ENCODE results near the gene B3GALNT2. TPM values are rescaled to one million over a fixed set of nuclear protein-coding genes. Genes with fewer than 3 reads are reported as not detected.

B3GALNT2 gene
- total and polyA plus RNA-seq, 8 donors = 8.6 to 51.6 (median 37.4) TPM

DNA sequence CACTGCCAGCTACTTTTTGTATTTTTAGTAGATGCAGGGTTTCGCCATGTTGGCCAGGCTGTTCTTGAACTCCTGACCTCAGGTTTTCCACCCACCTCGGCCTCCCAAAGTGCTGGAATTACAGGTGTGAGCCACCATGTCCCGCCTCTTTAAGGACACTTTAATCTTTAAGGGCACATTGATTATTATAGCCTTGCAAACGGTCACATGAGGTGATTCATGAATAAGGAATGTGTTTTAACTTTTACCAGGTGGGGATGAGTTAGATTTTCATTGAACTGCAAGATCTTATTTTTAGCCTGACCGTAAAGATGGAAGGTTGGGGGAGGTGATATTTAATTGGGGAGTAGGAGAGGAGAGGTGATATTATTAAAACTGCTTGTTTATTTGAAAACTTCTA is 75.1 kb downstream of the B3GALNT2 start:
- Histone ChIP-seq H3K9me3 (no peaks in the 10 kb centered on the region), H3K27ac (no peak overlapping the region), H3K4me3 (no peak overlapping the region), H3K36me3 (peaks cover 0 to 9% (median 0%) of the 10 kb centered on the region in 3 donors), H3K27me3 (no peaks in the 10 kb centered on the region), H3K4me1 (no peaks in the 10 kb centered on the region)
- WGBS, 2 donors = 77 to 82% methylated on average over 5 of the region's 5 CpGs
- ATAC-seq = no peak
- intact Hi-C loops (cut with DNase I) = no loop called here
- TF ChIP-seq, protein P1, sequence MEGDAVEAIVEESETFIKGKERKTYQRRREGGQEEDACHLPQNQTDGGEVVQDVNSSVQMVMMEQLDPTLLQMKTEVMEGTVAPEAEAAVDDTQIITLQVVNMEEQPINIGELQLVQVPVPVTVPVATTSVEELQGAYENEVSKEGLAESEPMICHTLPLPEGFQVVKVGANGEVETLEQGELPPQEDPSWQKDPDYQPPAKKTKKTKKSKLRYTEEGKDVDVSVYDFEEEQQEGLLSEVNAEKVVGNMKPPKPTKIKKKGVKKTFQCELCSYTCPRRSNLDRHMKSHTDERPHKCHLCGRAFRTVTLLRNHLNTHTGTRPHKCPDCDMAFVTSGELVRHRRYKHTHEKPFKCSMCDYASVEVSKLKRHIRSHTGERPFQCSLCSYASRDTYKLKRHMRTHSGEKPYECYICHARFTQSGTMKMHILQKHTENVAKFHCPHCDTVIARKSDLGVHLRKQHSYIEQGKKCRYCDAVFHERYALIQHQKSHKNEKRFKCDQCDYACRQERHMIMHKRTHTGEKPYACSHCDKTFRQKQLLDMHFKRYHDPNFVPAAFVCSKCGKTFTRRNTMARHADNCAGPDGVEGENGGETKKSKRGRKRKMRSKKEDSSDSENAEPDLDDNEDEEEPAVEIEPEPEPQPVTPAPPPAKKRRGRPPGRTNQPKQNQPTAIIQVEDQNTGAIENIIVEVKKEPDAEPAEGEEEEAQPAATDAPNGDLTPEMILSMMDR (IDR thresholded peaks at IDR 0.05) = no peak
- no peak for FAIRE-seq
- DNase-seq = no peak

DNA sequence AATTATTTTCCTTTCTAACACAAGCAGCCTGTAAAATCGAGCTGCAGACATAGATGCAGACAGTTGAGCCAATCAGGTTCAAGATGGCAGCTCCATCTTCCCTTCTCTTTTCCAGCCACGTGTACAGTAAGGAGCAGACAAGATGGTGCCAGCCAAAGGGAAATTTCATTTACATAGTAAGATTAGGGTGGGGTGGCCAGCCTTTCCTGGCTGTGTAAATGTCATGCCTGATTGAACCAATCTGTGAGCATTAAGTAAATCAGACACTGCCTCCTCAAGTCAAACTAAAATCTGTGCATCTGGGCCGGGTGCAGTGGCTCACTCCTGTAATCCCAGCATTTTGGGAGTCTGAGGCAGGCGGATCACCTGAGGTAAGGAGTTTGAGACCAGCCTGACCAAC is 76.8 kb downstream of the B3GALNT2 start:
- no peaks in the 10 kb centered on the region for H3K9me3 ChIP-seq
- H3K36me3 ChIP-seq = no peaks in the 10 kb centered on the region
- no peak for DNase-seq
- no peaks in the 10 kb centered on the region for H3K4me1 ChIP-seq
- H3K4me3 ChIP-seq = no peak overlapping the region
- WGBS, 2 donors = 75 to 83% methylated on average over 4 of the region's 4 CpGs
- H3K27me3 ChIP-seq = no peaks in the 10 kb centered on the region
- FAIRE-seq = no peak
- TF ChIP-seq, protein P1 (IDR thresholded peaks at IDR 0.05) = no peak
- intact Hi-C loops (cut with DNase I) = no loop called here
- no peak for ATAC-seq
- H3K27ac ChIP-seq = no peak overlapping the region

GRCh38 chr1:235426680-235427079 is 77.6 kb downstream of the B3GALNT2 start:
- Histone ChIP-seq H3K27me3 (no peaks in the 10 kb centered on the region), H3K4me3 (no peak overlapping the region), H3K27ac (no peak overlapping the region), H3K4me1 (no peaks in the 10 kb centered on the region), H3K36me3 (no peaks in the 10 kb centered on the region), H3K9me3 (no peaks in the 10 kb centered on the region)
- DNase-seq (no peak), ATAC-seq (no peak), FAIRE-seq (no peak)
- TF ChIP-seq, protein P1 (IDR thresholded peaks at IDR 0.05) = no peak
- WGBS, 2 donors = 90 to 94% methylated on average over 13 of the region's 13 CpGs
- intact Hi-C loops (cut with DNase I) = no loop called here

DNA sequence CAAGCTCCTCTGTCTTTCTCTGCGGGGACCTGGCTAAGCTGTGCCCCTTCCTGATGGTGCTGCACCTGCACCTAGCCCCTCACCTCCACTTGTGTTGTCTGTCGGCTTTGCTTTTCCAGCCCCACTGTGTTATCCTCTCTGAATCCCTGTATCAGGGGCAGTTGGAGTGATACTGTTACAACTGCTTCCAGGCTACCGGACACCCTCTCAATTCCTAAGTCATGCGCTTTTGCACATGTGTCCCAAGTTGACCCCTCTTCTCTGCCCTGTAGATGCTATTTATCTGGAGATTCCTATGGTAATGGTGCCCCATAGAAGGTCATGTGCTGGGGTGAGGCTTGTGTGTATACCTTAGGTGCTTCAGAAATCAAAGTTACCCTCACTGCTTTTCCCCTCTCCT is 78.1 kb downstream of the B3GALNT2 start:
- no peak for FAIRE-seq
- WGBS, 2 donors = 91% methylated on average over 4 of the region's 4 CpGs
- intact Hi-C loops (cut with DNase I) = no loop called here
- Histone ChIP-seq H3K27ac (no peak overlapping the region), H3K36me3 (no peaks in the 10 kb centered on the region), H3K27me3 (no peaks in the 10 kb centered on the region), H3K4me1 (no peaks in the 10 kb centered on the region), H3K4me3 (no peak overlapping the region), H3K9me3 (no peaks in the 10 kb centered on the region)
- no peak for ATAC-seq
- TF ChIP-seq, protein P1 (IDR thresholded peaks at IDR 0.05) = no peak
- DNase-seq = no peak

DNA sequence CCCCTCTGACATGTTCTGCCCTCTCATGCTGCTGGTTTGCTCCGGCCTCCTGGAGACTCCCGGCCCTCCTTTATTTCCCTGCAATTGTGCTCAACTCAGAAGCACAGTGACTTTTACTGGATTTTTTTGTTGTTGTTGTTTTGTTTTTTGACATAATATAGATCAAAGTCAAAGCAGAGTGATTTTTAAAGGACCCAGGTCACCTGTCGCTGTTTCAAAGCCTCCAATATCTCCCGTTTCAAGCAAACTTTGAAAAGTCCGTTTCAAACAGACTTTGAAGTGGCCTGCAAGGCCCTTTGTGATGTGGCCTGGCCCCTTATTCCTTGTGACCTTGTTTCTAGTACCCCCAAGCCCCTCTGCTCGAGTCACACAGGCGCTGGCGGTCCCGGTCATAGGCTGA is 78.9 kb downstream of the B3GALNT2 start:
- Histone ChIP-seq H3K4me3 (no peak overlapping the region), H3K9me3 (no peaks in the 10 kb centered on the region), H3K27me3 (no peaks in the 10 kb centered on the region), H3K27ac (no peak overlapping the region), H3K4me1 (no peaks in the 10 kb centered on the region), H3K36me3 (no peaks in the 10 kb centered on the region)
- ATAC-seq = no peak
- intact Hi-C loops (cut with DNase I) = no loop called here
- 91 to 93% methylated on average over 9 of the region's 9 CpGs for WGBS, 2 donors
- TF ChIP-seq, protein P1 (IDR thresholded peaks at IDR 0.05) = no peak
- no peak for FAIRE-seq
- DNase-seq = no peak

Data from pancreas (tissue), 10 donors.